ENCODE results near the gene SYNCRIP. TPM values are rescaled to one million over a fixed set of nuclear protein-coding genes. Genes with fewer than 3 reads are reported as not detected.
A peak's percentile ranks its signal among the peaks of the same experiment; 100 is the strongest.
"Not testable (repeated sequence)": the region's sequence is repeated elsewhere in the genome, so short reads cannot be mapped to it uniquely, and the experiment has no call there.

Gene SYNCRIP
- polyA plus RNA-seq, 3 donors: 178 to 217 (median 198) TPM

- no peak for DNase-seq (ENCODE audit: low read depth in 3 of 3, low spot score in 2 of 3)
Measured at GRCh38 chr6:85602100-85602499, 40.6 kb downstream of the SYNCRIP start.

GRCh38 chr6:85600713-85601313, 41.9 kb downstream of the SYNCRIP start:
- DNase-seq (ENCODE audit: low read depth in 3 of 3, low spot score in 2 of 3): no peak

GRCh38 chr6:85594197-85594930, 48.3 kb downstream of the SYNCRIP start:
- peak in 1 of 3 donors; percentile 14 for DNase-seq (ENCODE audit: low read depth in 3 of 3, low spot score in 2 of 3)

- DNase-seq (ENCODE audit: low read depth in 3 of 3, low spot score in 2 of 3): peak; percentile 83 to 88 (median 87)
Measured at GRCh38 chr6:85593438-85594196, 49.1 kb downstream of the SYNCRIP start, which contains the start of gene SNX14. SNX14 (minus strand) TSS chr6:85593858; CDS start chr6:85593718, 140 bp downstream.

- DNase-seq (ENCODE audit: low read depth in 3 of 3, low spot score in 2 of 3): no peak
Measured at GRCh38 chr6:85592033-85592432, 50.7 kb downstream of the SYNCRIP start.

GRCh38 chr6:85591207-85591606, 51.5 kb downstream of the SYNCRIP start:
- no peak for DNase-seq (ENCODE audit: low read depth in 3 of 3, low spot score in 2 of 3)

- no peak for DNase-seq (ENCODE audit: low read depth in 3 of 3, low spot score in 2 of 3)
Measured at GRCh38 chr6:85585741-85586140, 56.9 kb downstream of the SYNCRIP start.

- DNase-seq (ENCODE audit: low read depth in 3 of 3, low spot score in 2 of 3): not testable (repeated sequence)
Measured at GRCh38 chr6:85582832-85583231, 59.9 kb downstream of the SYNCRIP start.

GRCh38 chr6:85581572-85581971, 61.1 kb downstream of the SYNCRIP start:
- no peak for DNase-seq (ENCODE audit: low read depth in 3 of 3, low spot score in 2 of 3)

- DNase-seq (ENCODE audit: low read depth in 3 of 3, low spot score in 2 of 3): no peak
Measured at GRCh38 chr6:85580878-85581267, 61.8 kb downstream of the SYNCRIP start.

- DNase-seq (ENCODE audit: low read depth in 3 of 3, low spot score in 2 of 3): no peak
Measured at GRCh38 chr6:85580118-85580877, 62.4 kb downstream of the SYNCRIP start.

- no peak for DNase-seq (ENCODE audit: low read depth in 3 of 3, low spot score in 2 of 3)
Measured at GRCh38 chr6:85579581-85579980, 63.1 kb downstream of the SYNCRIP start.

GRCh38 chr6:85576476-85576875, 66.2 kb downstream of the SYNCRIP start:
- no peak for DNase-seq (ENCODE audit: low read depth in 3 of 3, low spot score in 2 of 3)

GRCh38 chr6:85574932-85575598, 67.6 kb downstream of the SYNCRIP start:
- DNase-seq (ENCODE audit: low read depth in 3 of 3, low spot score in 2 of 3): no peak

- no peak for DNase-seq (ENCODE audit: low read depth in 3 of 3, low spot score in 2 of 3)
Measured at GRCh38 chr6:85569323-85569722, 73.4 kb downstream of the SYNCRIP start.

GRCh38 chr6:85568411-85568810, 74.3 kb downstream of the SYNCRIP start:
- no peak for DNase-seq (ENCODE audit: low read depth in 3 of 3, low spot score in 2 of 3)

GRCh38 chr6:85565736-85566135, 77.0 kb downstream of the SYNCRIP start:
- DNase-seq (ENCODE audit: low read depth in 3 of 3, low spot score in 2 of 3): no peak

GRCh38 chr6:85564223-85564622, 78.5 kb downstream of the SYNCRIP start:
- DNase-seq (ENCODE audit: low read depth in 3 of 3, low spot score in 2 of 3): not testable (repeated sequence)

Measured in right renal cortex interstitium (tissue), 3 donors.